Activated T-cell treated with anti-CD3 and anti-CD28 coated beads, Interleukin-2, amount 50 U/mL, for 24 hours (primary cell): ENCODE results near the gene NEMP1.

ENCODE experiments used
- DNase-seq: peaks from one replicate; pipeline ENCODE4 v3.0.0-alpha.2; 2020
- H3K27ac Mint-ChIP-seq: 2 replicates; pipeline ENCODE4 v1.8.0; 2020; ENCODE audit warnings: mild to moderate bottlenecking, mixed read lengths
- H3K27me3 Mint-ChIP-seq: 2 replicates; pipeline ENCODE4 v1.8.0; 2020; ENCODE audit warnings: mixed read lengths
- H3K36me3 Mint-ChIP-seq: 2 replicates; pipeline ENCODE4 v1.8.0; 2020; ENCODE audit warnings: low read depth, mixed read lengths
- H3K4me1 Mint-ChIP-seq: 2 replicates; pipeline ENCODE4 v1.8.0; 2020; ENCODE audit warnings: low read depth, mixed read lengths
- H3K4me3 Mint-ChIP-seq: 2 replicates; pipeline ENCODE4 v1.8.0; 2020; ENCODE audit warnings: mild to moderate bottlenecking, moderate library complexity, mixed read lengths
- H3K9me3 Mint-ChIP-seq: 2 replicates; pipeline ENCODE4 v1.8.0; 2020; ENCODE audit warnings: mixed read lengths

The NEMP1 gene

DNA sequence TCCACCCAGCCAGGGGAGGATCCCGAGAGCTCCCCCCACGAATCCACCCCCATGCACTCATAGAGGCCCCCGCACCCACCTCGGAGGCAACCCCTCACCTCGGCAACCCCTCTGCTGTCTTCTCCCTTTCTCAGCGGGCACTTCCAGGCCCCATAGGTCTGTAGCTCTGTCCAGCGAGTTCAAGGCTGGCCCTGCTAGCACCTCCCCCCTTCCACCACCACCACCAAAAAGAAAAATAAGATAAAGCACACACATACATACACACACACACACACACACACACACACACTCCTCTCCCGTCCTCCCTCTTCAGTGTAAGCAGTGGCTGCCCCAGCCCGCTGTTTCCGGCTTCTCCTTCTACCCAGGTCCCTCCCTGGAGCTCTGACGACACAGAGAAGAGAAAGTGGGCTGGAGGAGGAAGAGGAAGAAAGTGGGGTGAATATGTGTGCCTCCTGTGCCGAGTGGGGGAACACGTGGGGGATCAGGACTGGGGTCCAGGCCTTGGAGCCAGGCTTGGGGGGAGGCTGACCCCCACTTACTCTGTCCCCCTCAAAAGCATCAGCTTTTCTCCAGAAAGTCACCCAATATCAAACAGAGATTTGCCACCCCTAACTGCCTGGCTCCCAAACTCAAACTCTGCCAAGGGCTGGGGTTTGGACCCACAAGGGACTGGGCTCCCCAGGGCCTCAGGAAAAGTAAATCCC lies 32.6 kb upstream of the NEMP1 start, which contains the start of gene STAT6:
Gene STAT6, minus strand, starts transcription at position 332 of the 704 bp plus-strand sequence. CDS start 3,084 bp downstream, outside the sequence.
- peak within 1 kb of the TSS; percentile 97 for H3K27ac Mint-ChIP-seq

DNA sequence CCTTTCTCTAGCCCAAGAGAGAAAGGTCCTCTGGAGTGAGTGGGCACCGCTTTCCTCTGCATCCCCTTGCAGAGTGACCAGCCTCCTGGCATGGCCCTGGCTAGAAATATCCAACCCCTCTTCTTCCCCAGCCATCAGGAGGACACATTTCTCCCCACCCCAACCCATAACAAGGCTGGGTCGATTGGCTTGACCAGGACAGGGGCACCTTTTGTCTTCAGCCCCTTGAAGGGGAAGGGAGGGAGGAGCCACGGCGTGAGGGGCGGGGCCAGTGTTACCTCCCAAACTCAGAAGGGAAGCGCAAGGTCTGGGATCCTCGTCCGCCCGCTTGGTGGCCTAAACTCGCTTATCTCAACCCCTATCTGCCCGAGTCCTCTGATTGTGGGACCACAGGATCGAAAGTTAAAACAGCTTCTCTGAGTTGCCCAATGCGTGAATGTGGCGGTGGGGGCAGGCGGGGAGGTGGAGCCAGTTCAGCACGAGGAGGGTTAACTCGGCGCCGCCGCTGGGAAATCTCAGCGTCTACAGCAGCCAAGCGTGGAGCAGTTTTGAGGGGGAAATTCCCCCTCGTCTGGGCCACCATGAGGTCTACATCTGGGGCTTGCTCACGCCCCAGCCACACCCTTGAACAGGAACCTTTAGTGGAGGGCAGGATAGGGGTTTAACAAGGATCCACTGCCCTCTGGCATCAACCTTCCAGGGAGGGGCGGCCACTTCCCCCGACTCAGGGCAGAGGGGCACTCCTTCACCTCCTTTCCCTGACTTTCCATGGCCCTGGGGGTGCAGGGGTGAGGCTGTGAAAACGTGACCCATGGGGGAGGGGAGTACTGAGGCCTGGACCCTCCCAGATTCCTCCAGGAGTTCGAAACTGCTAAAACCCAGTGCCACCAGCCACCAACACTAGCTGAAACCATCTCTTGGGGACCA lies 31.8 kb upstream of the NEMP1 start:
- no peaks in the 10 kb centered on the region for H3K27me3 Mint-ChIP-seq
- H3K27ac Mint-ChIP-seq, result peak overlapping the region; percentile 97
- DNase-seq, result peak; percentile 85
- H3K36me3 Mint-ChIP-seq, result peaks cover 57% of the 10 kb centered on the region
- H3K4me3 Mint-ChIP-seq, result peak overlapping the region; percentile 91
- peaks cover 62% of the 10 kb centered on the region for H3K4me1 Mint-ChIP-seq
- H3K9me3 Mint-ChIP-seq, result no peaks in the 10 kb centered on the region

More for the DNA sequence above, 32.6 kb upstream of the NEMP1 start, which contains the start of gene STAT6:
- Mint-ChIP-seq H3K4me3 (peak within 1 kb of the TSS; percentile 91), H3K27me3 (no peaks in the 10 kb centered on the region), H3K9me3 (no peaks in the 10 kb centered on the region), H3K4me1 (peaks cover 56% of the 10 kb centered on the region), H3K36me3 (peaks cover 49% of the 10 kb centered on the region)
- DNase-seq, result peak; percentile 83

DNA sequence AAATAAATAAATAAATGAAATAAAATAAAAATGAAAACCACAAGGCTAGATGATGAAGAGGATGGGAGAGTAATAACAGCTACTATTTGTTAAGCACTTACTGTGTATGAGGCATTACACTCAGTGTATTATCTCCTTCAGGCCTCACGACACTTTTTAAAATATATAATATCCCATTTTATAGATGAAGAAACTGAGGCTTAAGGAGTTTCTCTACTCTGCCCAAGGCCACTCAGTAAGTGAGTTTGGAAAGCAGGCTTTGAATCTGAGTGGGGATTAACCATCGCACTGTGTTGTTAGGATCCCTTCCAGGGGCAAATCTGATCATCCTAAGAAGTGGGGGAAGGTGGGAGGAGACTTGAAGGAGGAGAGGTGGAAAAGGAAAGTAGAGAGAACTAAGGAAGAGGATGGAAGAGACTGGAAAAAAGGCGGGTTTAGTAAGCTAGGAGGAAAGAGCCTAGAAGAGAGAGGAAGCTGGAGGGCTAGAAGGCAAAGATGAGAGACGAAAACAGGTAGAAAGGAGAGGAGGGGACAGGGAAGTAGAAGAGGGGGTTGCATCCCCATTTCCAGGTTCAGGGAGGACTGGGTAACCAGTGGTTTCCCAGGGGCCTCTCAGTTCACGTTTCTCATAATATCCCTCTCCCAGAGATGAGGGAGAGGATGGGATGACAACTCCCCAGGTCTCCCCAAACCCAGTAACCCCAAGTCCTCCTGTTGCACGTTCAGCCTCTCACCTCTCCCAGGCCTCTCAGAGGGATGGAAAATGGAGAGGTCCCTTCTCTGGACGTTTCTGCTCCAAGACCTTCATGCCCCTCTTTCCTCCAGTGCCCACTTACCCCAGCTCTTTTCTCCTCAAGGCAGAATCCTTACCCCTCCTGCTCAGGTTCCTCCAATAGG lies 30.9 kb upstream of the NEMP1 start:
- Mint-ChIP-seq H3K36me3 (peaks cover 67% of the 10 kb centered on the region), H3K27ac (peak overlapping the region; percentile 97), H3K27me3 (no peaks in the 10 kb centered on the region), H3K4me1 (peaks cover 69% of the 10 kb centered on the region), H3K4me3 (peak overlapping the region; percentile 91), H3K9me3 (no peaks in the 10 kb centered on the region)
- DNase-seq, result no peak

DNA sequence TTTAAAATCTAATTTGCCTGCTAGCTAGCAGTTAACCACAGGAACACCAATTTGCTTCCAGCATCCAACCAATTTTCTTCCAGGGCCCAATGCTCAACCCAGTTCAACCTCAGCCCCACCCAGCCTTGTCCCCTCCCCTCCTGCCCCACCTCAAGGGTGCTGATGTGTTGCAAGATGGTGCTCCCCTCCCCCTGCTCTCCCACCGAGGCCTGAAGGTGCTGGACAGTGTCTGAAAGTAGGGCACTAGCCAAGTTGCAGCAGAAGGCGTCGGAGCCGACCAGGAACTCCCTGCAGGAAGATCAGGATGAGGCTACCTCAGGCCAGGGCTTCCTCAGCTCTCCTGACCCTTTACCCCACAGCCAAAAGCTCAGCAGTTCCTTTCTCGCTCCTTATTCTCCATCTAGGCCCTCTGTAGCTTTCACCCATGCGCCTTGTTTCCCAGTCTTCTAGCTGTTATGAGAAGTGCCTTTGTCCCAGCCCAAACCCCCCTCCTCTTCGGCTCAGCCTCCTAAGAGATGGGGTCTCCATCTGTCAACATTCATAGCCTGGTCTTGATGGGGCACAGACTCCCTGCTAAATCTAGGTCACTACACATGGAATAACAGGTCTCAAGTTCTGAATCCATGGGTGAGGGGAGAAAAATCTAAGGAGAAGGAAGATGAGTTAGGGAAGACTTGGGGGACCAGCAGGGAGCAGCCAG lies 29.0 kb upstream of the NEMP1 start:
- no peak for DNase-seq
- H3K9me3 Mint-ChIP-seq, result no peaks in the 10 kb centered on the region
- peaks cover 82% of the 10 kb centered on the region for H3K36me3 Mint-ChIP-seq
- no peaks in the 10 kb centered on the region for H3K27me3 Mint-ChIP-seq
- H3K4me1 Mint-ChIP-seq, result peaks cover 75% of the 10 kb centered on the region
- H3K27ac Mint-ChIP-seq, result peak overlapping the region; percentile 84
- peak overlapping the region; percentile 37 for H3K4me3 Mint-ChIP-seq

DNA sequence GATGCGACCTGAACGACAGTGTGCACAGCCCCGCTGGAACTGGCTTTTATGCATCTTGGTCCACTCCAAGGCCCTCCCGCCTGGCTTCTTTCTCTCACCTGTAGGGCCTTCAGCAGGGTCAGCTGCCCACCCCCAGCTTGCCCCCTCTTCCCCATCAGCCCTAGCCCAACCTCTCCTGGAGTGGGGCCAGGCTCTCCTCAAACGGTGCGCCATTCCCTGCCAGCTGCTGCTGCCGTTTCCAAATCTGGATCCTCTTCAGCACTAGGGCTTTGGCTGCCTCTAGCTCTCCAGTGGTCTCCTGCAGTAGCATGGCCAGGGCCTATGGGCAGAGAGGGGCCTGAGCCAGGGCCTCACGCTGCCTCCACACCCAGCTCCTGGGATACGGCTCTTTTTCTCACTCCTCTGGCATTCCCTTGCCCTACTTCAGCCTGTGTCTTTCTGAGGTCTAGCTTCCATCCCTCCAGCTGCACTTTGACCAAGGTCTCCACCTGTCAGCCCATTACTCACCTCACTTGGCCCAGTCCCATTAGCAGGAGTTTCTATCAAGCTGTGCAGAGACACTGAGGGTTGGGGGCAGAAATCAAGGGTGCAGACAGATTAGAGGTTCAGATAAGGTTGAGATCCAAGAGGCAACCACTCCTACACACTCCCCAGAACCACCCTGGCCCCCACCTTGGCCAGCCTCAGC lies 27.6 kb upstream of the NEMP1 start:
- Mint-ChIP-seq H3K27ac (peak overlapping the region; percentile 84), H3K9me3 (no peaks in the 10 kb centered on the region), H3K4me1 (peaks cover 72% of the 10 kb centered on the region), H3K4me3 (no peak overlapping the region), H3K36me3 (peaks cover 93% of the 10 kb centered on the region), H3K27me3 (no peaks in the 10 kb centered on the region)
- DNase-seq, result no peak

DNA sequence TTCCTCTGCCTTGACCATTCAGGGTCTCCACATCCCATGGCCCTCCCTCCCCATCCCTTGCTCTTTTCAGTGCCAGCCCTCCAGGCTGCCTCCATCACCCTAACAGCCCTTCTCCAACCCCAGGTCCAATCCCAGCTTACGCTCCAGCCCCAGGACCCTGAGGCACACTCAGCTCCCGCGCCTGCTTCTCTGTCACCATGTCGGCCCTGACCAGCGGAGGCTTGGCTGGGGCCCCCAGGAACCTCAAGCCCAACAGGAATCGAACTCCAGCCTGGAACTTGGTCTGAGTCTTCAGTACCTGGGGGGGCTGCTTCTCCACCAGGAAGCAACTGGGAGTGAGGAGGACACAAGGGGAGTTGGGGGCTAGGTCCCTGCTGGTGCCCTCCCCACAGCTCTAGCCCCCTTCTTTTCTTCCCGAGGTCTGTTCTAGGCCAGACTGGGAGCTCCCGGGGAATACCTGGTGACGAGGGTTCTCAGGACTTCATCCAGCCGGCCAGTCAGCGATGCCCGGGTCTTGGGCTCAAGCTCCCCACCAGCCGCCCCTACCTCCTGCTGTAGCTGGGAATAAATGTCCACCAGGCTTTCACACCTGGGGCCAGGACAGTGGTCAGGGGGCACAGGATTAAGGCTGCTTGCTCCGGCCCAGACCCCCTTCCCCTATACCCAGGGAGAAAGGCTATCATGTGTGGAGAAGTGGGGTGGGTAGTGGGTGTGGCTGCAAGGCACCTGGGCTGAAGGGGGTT lies 26.6 kb upstream of the NEMP1 start:
- H3K36me3 Mint-ChIP-seq, result peaks cover 92% of the 10 kb centered on the region
- no peaks in the 10 kb centered on the region for H3K27me3 Mint-ChIP-seq
- H3K27ac Mint-ChIP-seq, result peak overlapping the region; percentile 74
- no peak for DNase-seq
- H3K4me3 Mint-ChIP-seq, result no peak overlapping the region
- peaks cover 73% of the 10 kb centered on the region for H3K4me1 Mint-ChIP-seq
- H3K9me3 Mint-ChIP-seq, result no peaks in the 10 kb centered on the region

DNA sequence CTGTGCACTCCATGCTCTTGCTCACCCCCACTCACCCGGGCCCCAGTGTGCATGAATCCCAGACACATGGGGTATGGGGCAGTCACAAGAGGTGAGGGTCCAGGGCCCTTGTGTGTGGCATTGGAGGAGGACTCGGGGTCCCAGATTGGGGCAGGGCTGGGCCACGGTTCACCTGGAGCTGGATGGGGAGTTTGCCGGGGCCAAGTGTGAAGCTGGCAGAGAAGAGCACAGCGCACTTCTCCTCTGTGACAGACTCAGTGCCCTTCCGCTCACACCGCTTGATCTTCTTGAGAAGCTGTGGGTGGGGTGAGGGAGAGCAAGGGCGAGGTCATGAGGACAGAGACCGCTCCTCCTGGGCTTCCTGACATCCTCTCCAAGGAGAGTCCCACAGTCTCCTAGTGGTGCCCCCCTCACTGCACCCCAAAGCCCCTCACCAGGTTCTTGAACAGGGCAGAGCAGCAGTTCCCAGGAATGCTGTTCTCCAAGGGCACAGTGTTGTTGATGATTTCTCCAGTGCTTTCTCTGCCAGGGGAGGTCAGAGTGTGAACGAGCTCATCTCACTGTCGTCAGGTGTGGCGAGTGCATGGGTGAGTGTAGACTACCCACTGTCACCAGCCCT lies 25.8 kb upstream of the NEMP1 start:
- Mint-ChIP-seq H3K9me3 (no peaks in the 10 kb centered on the region), H3K4me1 (peaks cover 70% of the 10 kb centered on the region), H3K4me3 (no peak overlapping the region), H3K36me3 (peaks cover 92% of the 10 kb centered on the region), H3K27ac (peak overlapping the region; percentile 74), H3K27me3 (no peaks in the 10 kb centered on the region)
- no peak for DNase-seq

DNA sequence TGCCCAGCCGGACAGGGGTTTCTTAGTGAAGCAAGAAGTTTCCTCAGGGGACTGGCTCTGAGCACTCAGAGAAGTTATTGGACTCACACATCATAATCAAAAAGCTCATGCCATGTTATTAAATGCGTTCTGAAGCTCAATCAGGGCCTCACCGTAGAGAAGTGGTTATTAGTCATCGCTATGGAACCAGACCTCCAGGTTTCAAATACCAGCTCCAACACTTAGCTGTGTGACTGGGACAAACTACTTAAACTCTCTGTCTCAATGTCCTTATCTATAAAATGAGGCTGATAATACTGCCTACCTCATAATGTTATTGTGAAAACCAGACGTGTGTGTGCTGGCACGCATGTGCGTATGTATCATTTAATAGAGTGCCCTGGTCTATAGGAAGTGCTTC lies 25.3 kb upstream of the NEMP1 start:
- H3K27ac Mint-ChIP-seq, result peak overlapping the region; percentile 74

DNA sequence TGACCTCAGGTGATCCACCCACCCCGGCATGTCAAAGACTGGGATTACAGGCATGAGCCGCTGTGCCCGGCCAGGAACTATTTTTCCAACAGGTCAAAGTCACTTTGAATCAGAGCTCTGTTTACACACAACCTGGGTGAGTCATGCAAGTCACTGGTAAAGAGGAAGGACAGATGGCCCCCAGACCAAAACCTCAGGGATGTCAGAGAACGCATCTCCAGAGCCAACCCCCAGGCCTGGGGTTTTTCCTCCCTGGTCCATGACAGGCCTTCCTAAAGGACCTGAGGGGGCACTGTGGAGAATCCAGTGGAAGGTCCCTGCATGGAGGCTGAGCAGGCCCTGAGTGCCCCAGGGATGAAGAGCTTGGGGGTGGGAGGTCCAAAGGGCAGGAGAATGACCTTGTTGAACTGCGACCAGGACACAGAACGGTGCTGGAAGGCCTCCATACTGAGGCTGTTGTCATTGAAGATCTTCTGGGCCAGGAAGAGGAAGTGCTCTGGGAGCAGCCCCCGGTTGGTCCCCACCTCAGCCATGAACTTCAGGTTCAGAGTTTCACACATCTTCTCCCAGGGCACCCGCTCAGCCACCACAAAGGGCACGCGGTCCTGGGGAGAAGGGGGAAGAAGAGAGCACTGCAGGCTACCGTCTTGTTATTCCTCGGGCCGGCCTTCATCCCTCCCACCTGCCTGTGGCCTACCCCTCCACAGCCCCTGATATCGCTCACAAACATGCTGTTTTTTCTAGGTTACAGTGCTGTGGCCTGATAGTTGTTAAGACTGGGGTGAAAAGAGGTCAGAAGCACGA lies 23.5 kb upstream of the NEMP1 start:
- no peak overlapping the region for H3K4me3 Mint-ChIP-seq
- H3K27me3 Mint-ChIP-seq, result no peaks in the 10 kb centered on the region
- peaks cover 96% of the 10 kb centered on the region for H3K36me3 Mint-ChIP-seq

More for the DNA sequence above, 25.3 kb upstream of the NEMP1 start:
- peaks cover 96% of the 10 kb centered on the region for H3K36me3 Mint-ChIP-seq
- no peak for DNase-seq
- H3K4me3 Mint-ChIP-seq, result no peak overlapping the region
- H3K27me3 Mint-ChIP-seq, result no peaks in the 10 kb centered on the region
- H3K4me1 Mint-ChIP-seq, result peaks cover 72% of the 10 kb centered on the region
- H3K9me3 Mint-ChIP-seq, result no peaks in the 10 kb centered on the region

DNA sequence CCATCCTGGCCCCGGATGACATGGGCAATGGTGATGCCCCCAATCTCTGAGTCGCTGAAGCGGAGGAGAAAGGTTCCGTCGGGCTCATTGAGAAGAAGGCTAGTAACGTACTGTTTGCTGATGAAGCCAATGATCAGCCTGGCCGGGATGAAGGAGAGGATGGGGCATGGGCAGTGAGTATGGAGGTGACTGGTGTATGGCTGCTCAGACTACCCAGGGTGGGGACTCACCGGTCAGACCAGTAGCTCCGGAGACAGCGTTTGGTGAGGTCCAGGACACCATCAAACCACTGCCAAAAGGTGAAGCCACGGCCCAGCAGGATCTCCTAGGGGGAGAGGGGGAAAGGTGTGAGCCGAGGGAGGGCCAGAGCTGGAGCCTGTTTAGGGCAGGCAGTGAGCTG lies 21.2 kb upstream of the NEMP1 start:
- peak overlapping the region; percentile 76 for H3K27ac Mint-ChIP-seq
- no peak overlapping the region for H3K4me3 Mint-ChIP-seq
- H3K27me3 Mint-ChIP-seq, result no peaks in the 10 kb centered on the region
- no peaks in the 10 kb centered on the region for H3K9me3 Mint-ChIP-seq
- H3K36me3 Mint-ChIP-seq, result peaks cover 96% of the 10 kb centered on the region
- no peak for DNase-seq
- H3K4me1 Mint-ChIP-seq, result peaks cover 57% of the 10 kb centered on the region

More for the DNA sequence above, 23.5 kb upstream of the NEMP1 start:
- Mint-ChIP-seq H3K27ac (peak overlapping the region; percentile 76), H3K4me1 (peaks cover 57% of the 10 kb centered on the region), H3K9me3 (no peaks in the 10 kb centered on the region)
- DNase-seq, result no peak

DNA sequence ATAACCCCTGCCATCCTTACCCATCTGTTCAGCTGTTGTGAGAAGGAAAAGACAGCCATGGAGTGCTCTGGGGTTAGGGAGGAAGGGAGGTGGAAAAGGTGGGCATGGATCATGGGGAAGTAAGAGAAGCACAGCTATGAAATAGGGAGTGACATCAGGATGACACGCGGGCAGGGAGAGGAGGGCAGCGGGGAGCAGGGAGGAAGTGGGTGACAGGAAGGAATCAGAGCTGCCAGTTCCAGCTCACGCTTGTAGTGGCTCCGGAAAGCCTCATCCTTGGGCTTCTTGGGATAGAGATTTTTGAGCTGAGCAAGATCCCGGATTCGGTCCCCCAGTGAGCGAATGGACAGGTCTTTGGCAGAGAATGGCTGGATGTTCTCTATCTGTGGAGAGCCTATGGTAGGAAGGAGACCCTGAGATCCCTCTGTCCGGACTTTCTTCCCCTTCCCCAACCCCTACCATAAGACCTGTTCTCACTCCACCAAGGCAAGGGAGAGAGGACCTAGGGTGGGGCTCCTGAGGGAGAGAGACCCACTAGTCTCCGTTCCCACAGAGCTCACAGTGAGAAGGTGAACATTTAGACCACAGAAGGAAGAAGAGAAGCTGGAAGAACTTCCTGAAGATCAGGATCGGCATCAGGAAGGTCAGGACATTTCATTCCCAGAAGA lies 20.6 kb upstream of the NEMP1 start:
- Mint-ChIP-seq H3K4me3 (no peak overlapping the region), H3K27me3 (no peaks in the 10 kb centered on the region), H3K9me3 (no peaks in the 10 kb centered on the region), H3K4me1 (peaks cover 57% of the 10 kb centered on the region), H3K27ac (peak overlapping the region; percentile 76), H3K36me3 (peaks cover 96% of the 10 kb centered on the region)
- DNase-seq, result no peak
